K562 (cell line): Measurements from ENCODE around the gene MGA. TPM values are rescaled to one million over a fixed set of nuclear protein-coding genes. Genes with fewer than 3 reads are reported as not detected.

ENCODE experiments used
- AFF4 ChIP-seq: sonication (generic); formaldehyde crosslinking; IDR thresholded peaks from 2 replicates; pipeline ENCODE4 v1.8.0; 2023; ENCODE audit warnings: mild to moderate bottlenecking, missing genetic modification reagents
- ARHGAP35 ChIP-seq: fragments of 450-650 bp; IDR thresholded peaks from 2 replicates; pipeline ENCODE4 v1.6.1; 2018; ENCODE audit not compliant: partially characterized antibody
- ARNT ChIP-seq, 2 experiments: fragments of 450-650 bp; IDR thresholded peaks; 2 replicates each; pipeline ENCODE4 v1.6.1; 2016; ENCODE audit warnings: mild to moderate bottlenecking in 1 of 2
- ERF ChIP-seq: fragments of 450-650 bp; formaldehyde crosslinking; IDR thresholded peaks from 2 replicates; pipeline ENCODE4 v1.4.0; 2020; ENCODE audit warnings: mild to moderate bottlenecking, mixed read lengths
- GATAD2B ChIP-seq: fragments of 450-650 bp; IDR thresholded peaks from 2 replicates; pipeline ENCODE4 v1.6.1; 2017; ENCODE audit warnings: mild to moderate bottlenecking, borderline replicate concordance
- HDAC6 ChIP-seq: IDR thresholded peaks from 2 replicates; pipeline ENCODE4 v1.6.1; 2012; ENCODE audit warnings: low read depth, mild to moderate bottlenecking, control low read depth, inconsistent platforms, low read length, moderate library complexity
- HES1 ChIP-seq: fragments of 450-650 bp; IDR thresholded peaks from 2 replicates; pipeline ENCODE4 v1.6.1; 2016; ENCODE audit warnings: low read depth, mild to moderate bottlenecking, moderate library complexity
- HOMEZ ChIP-seq: fragments of 250-450 bp; sonication (Bioruptor Pico); IDR thresholded peaks from 2 replicates; pipeline ENCODE4 v1.4.0; 2020; ENCODE audit warnings: mild to moderate bottlenecking, moderate library complexity
- KDM2B ChIP-seq: fragments of 250-450 bp; sonication (Bioruptor Pico); IDR thresholded peaks from 2 replicates; pipeline ENCODE4 v1.8.0; 2021; ENCODE audit warnings: mild to moderate bottlenecking, moderate library complexity
- KLF1 ChIP-seq: fragments of 450-650 bp; IDR thresholded peaks from 2 replicates; pipeline ENCODE4 v1.6.1; 2016; ENCODE audit warnings: missing genetic modification characterization, missing compliant biosample characterization
- MAFK ChIP-seq: IDR thresholded peaks from 2 replicates; pipeline ENCODE4 v1.6.1; 2011; ENCODE audit warnings: low read length, improper control_type of control experiment
- PCBP1 ChIP-seq: fragments of 200-400 bp; formaldehyde crosslinking; IDR thresholded peaks from 2 replicates; pipeline ENCODE4 v1.6.1; 2018; ENCODE audit warnings: mild to moderate bottlenecking, low read depth, low read length; ENCODE audit not compliant: poor library complexity, severe bottlenecking
- PREB ChIP-seq: sonication (generic); formaldehyde crosslinking; IDR thresholded peaks from 2 replicates; pipeline ENCODE4 v1.8.1; 2023; ENCODE audit warnings: mild to moderate bottlenecking, missing genetic modification reagents
- PRPF4 ChIP-seq: fragments of 200-400 bp; formaldehyde crosslinking; IDR thresholded peaks from one replicate; pipeline ENCODE4 v1.6.1; 2017; ENCODE audit warnings: low read length, low read depth, mild to moderate bottlenecking; ENCODE audit not compliant: insufficient read depth, poor library complexity, severe bottlenecking
- ZC3H8 ChIP-seq: fragments of 450-650 bp; IDR thresholded peaks from 2 replicates; pipeline ENCODE4 v1.6.1; 2017
- ZNF277 ChIP-seq: fragments of 250-450 bp; sonication (Bioruptor Pico); IDR thresholded peaks from 2 replicates; pipeline ENCODE4 v1.8.0; 2022; ENCODE audit warnings: inconsistent platforms, mild to moderate bottlenecking, moderate library complexity, borderline replicate concordance
- polyA plus RNA-seq, 8 experiments: library from polyadenylated mRNA; depleted of rRNA in 4 of 8; stranded (reverse) in 5 of 8; unstranded in 3 of 8; fragments of >200 nt; fragmentation: Nextera tagmentation in 2 of 8; fragmentation: Illumina TruSeq in 1 of 8; extraction: Ambion mirVana in 2 of 8; extraction: Trizol in 1 of 8; gene quantifications; 2 replicates each; pipeline versions ENCODE4 v1.2.1 to v1.2.3, GENCODE V29; 2011 to 2014; ENCODE audit warnings: inconsistent platforms in 1 of 8, missing spikeins in 1 of 8
- total RNA-seq, 7 experiments: library from RNA; depleted of rRNA in 6 of 7; stranded (reverse); fragments of >200 nt in 6 of 7; fragmentation: Illumina TruSeq in 2 of 7; extraction: Trizol in 2 of 7; gene quantifications; 2 replicates each; pipeline versions ENCODE4 v1.2.1 to v1.2.3, GENCODE V29; 2011 to 2021; ENCODE audit warnings: low replicate concordance in 1 of 7

The MGA gene
- total and polyA plus RNA-seq, 9 of the 15 experiments (the other 6 are each of a cell fraction or from before 2014, with no cell fraction given): 4.7 to 56.1 (median 21.1) TPM

- no peak for TF ChIP-seq HOMEZ
- no peak for TF ChIP-seq ZC3H8
- no peak for TF ChIP-seq ERF (CRISPR knock-in tag)
- TF ChIP-seq GATAD2B: peak; percentile 46; the same call in 1 of the 2 replicates
- TF ChIP-seq KDM2B (CRISPR knock-in tag): 0 out of 2 replicates have a peak, but pooled peaks have one; percentile 15
- TF ChIP-seq PRPF4: no peak
- no peak for TF ChIP-seq ARNT (IDR thresholded peaks at IDR 0.05)
- TF ChIP-seq MAFK: no peak
- no peak for TF ChIP-seq ARHGAP35
- TF ChIP-seq HDAC6: no peak
- TF ChIP-seq PREB (CRISPR knock-in tag): 0 out of 2 replicates have a peak, but pooled peaks have one; percentile 72
- TF ChIP-seq PCBP1: peak; percentile 64
- no peak for TF ChIP-seq HES1
- TF ChIP-seq KLF1 (tag): no peak
- TF ChIP-seq ZNF277: no peak
- TF ChIP-seq AFF4 (CRISPR knock-in tag): peak; percentile 89
Observed at GRCh38 chr15:41774062-41774881, 114.1 kb downstream of the MGA start, which contains the start of gene MAPKBP1 (continued).
